HepG2 (cell line): ENCODE measurements around the gene MTA2. TPM values are rescaled to one million over a fixed set of nuclear protein-coding genes. Genes with fewer than 3 reads are reported as not detected.

Experiments
- CEBPG ChIP-seq: IDR thresholded peaks from 2 replicates; pipeline ENCODE4 v1.6.1; 2016
- CHD4 ChIP-seq: fragments of 200-600 bp; sonication (generic); IDR thresholded peaks from 2 replicates; pipeline ENCODE4 v1.7.0; 2017; ENCODE audit warnings: mild to moderate bottlenecking, low read length, borderline replicate concordance
- DDIT3 ChIP-seq: sonication (generic); formaldehyde crosslinking; IDR thresholded peaks from 2 replicates; pipeline ENCODE4 v1.4.0; 2020; ENCODE audit warnings: mild to moderate bottlenecking, missing genetic modification reagents
- GLI4 ChIP-seq: sonication (generic); formaldehyde crosslinking; IDR thresholded peaks from 2 replicates; pipeline ENCODE4 v1.5.1; 2020; ENCODE audit warnings: missing genetic modification reagents, mild to moderate bottlenecking, moderate library complexity, borderline replicate concordance
- HBP1 ChIP-seq: IDR thresholded peaks from 2 replicates; pipeline ENCODE4 v1.6.1; 2016; ENCODE audit warnings: low read depth, control low read depth
- LCORL ChIP-seq, 2 experiments: fragments of 450-650 bp in 1 of 2; sonication (generic) in 1 of 2; formaldehyde crosslinking in 1 of 2; IDR thresholded peaks; 2 replicates each; pipeline versions ENCODE4 v1.5.0 to v1.6.1; 2017 to 2020; ENCODE audit warnings: antibody characterized with exemption in 1 of 2, missing genetic modification reagents in 1 of 2
- MAFF ChIP-seq: IDR thresholded peaks from 2 replicates; pipeline ENCODE4 v1.6.1; 2011; ENCODE audit warnings: low read depth, low read length, improper control_type of control experiment
- MEIS2 ChIP-seq: sonication (generic); formaldehyde crosslinking; IDR thresholded peaks from 2 replicates; pipeline ENCODE4 v1.9.0; 2021; ENCODE audit warnings: mild to moderate bottlenecking, missing genetic modification reagents
- SP5 ChIP-seq: IDR thresholded peaks from 2 replicates; pipeline ENCODE4 v1.6.1; 2016; ENCODE audit warnings: low read depth, borderline replicate concordance
- ZBTB37 ChIP-seq: sonication (generic); formaldehyde crosslinking; IDR thresholded peaks from 2 replicates; pipeline ENCODE4 v1.4.0; 2020; ENCODE audit warnings: mild to moderate bottlenecking, missing genetic modification reagents
- ZNF10 ChIP-seq: sonication (generic); formaldehyde crosslinking; IDR thresholded peaks from 2 replicates; pipeline ENCODE4 v1.4.0; 2020; ENCODE audit warnings: mild to moderate bottlenecking, low read depth, missing genetic modification reagents, borderline replicate concordance
- ZNF180 ChIP-seq: sonication (generic); formaldehyde crosslinking; IDR thresholded peaks from 2 replicates; pipeline ENCODE4 v1.4.0; 2020; ENCODE audit warnings: low read depth, missing genetic modification reagents, borderline replicate concordance
- ZNF281 ChIP-seq: sonication (generic); formaldehyde crosslinking; IDR thresholded peaks from 2 replicates; pipeline ENCODE4 v1.4.0; 2020; ENCODE audit warnings: missing genetic modification reagents, borderline replicate concordance
- ZSCAN25 ChIP-seq: sonication (generic); formaldehyde crosslinking; IDR thresholded peaks from 2 replicates; pipeline ENCODE4 v1.8.0; 2022; ENCODE audit warnings: mild to moderate bottlenecking, missing genetic modification reagents
- ZSCAN9 ChIP-seq: IDR thresholded peaks from 2 replicates; pipeline ENCODE4 v1.6.1; 2016; ENCODE audit warnings: borderline replicate concordance
- polyA plus RNA-seq, 8 experiments: library from polyadenylated mRNA; depleted of rRNA in 3 of 8; stranded (reverse) in 7 of 8; unstranded in 1 of 8; fragments of >200 nt; fragmentation: Illumina TruSeq in 4 of 8; extraction: Trizol in 4 of 8; gene quantifications; 2 replicates each; pipeline versions ENCODE4 v1.2.1 to v1.2.3, GENCODE V29; 2011 to 2016; ENCODE audit warnings: low read depth in 4 of 8, missing spikeins in 1 of 8, mixed read lengths in 1 of 8; ENCODE audit not compliant: insufficient read depth in 1 of 8
- total RNA-seq, 5 experiments: library from RNA; depleted of rRNA; stranded (reverse); fragments of >200 nt; fragmentation: Illumina TruSeq; extraction: Trizol; gene quantifications; 2 replicates each; pipeline ENCODE4 v1.2.3, GENCODE V29; 2016; ENCODE audit warnings: low read depth in 1 of 5
- TF ChIP-seq, protein P1 (sequence below): sonication (generic); formaldehyde crosslinking; IDR thresholded peaks from 2 replicates; pipeline ENCODE4 v1.4.0; 2020; ENCODE audit warnings: missing genetic modification reagents
- TF ChIP-seq, protein P2 (sequence below): sonication (generic); formaldehyde crosslinking; IDR thresholded peaks from 2 replicates; pipeline ENCODE4 v1.5.0; 2020; ENCODE audit warnings: mild to moderate bottlenecking, missing genetic modification reagents

Gene MTA2
- total and polyA plus RNA-seq, 2 of the 13 experiments (the other 11 are each of a cell fraction or from before 2014, with no cell fraction given): 14.0 to 70.0 TPM

DNA sequence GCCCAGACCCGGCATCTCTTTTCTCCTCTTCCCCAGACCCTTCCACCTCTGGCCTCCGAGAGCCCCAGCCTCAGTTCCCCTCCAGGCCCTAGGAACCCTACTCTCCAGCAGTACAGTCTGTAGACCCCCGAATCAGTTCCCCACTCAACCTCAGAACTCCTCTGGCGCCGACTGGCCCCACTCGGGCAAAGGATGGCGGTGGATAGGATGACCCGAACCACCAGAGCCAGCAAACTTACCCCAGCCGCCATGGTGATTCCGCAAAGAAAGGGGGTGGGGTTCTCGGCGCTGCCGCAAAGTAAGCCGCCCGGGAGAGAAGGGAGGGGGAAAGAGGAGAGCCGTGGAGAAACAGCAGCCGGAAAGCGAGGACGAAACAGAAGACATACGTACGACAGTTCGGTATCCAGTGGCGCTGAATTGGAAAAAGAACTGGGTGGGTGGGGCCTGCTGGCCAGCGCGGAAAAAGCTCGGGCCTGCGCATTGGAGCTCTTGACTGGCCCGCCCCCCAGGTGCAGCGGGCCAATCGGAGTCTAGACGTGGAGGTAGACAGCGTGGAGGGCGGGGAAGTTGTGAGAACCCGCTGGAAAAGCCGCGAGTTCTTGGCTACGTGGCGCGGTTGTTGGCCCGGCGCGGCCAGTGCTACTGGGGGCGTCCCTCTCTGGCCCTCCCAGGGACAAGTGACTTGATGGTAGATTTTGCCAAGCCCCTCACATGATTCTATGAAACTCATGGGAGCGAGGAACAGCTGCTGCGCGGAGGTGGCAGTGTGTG lies 27.9 kb downstream of the MTA2 start, which contains the start of gene EEF1G (continued):
- TF ChIP-seq ZBTB37 (CRISPR knock-in tag) (peak; percentile 72; the same call in 1 of the 2 replicates), CHD4 (no peak), MAFF (no peak), HBP1 (CRISPR knock-in tag) (no peak; the same call in 1 of the 2 replicates), ZNF10 (no peak), DDIT3 (no peak), ZNF281 (CRISPR knock-in tag) (peak; percentile 54; the same call in 1 of the 2 replicates), MEIS2 (peak; percentile 27; the same call in 1 of the 2 replicates), ZNF180 (CRISPR knock-in tag) (no peak), CEBPG (CRISPR knock-in tag) (no peak), GLI4 (CRISPR knock-in tag) (peak; percentile 68; the same call in 1 of the 2 replicates), ZSCAN9 (CRISPR knock-in tag) (peak; percentile 32; the same call in 1 of the 2 replicates), ZSCAN25 (CRISPR knock-in tag) (peak; percentile 58; the same call in 1 of the 2 replicates), SP5 (CRISPR knock-in tag) (peak; percentile 88; the same call in 1 of the 2 replicates), LCORL (IDR thresholded peaks at IDR 0.05) (no peak), LCORL (CRISPR knock-in tag; IDR thresholded peaks at IDR 0.05) (no peak; the same call in none of the 2 replicates)
- TF ChIP-seq, protein P1, sequence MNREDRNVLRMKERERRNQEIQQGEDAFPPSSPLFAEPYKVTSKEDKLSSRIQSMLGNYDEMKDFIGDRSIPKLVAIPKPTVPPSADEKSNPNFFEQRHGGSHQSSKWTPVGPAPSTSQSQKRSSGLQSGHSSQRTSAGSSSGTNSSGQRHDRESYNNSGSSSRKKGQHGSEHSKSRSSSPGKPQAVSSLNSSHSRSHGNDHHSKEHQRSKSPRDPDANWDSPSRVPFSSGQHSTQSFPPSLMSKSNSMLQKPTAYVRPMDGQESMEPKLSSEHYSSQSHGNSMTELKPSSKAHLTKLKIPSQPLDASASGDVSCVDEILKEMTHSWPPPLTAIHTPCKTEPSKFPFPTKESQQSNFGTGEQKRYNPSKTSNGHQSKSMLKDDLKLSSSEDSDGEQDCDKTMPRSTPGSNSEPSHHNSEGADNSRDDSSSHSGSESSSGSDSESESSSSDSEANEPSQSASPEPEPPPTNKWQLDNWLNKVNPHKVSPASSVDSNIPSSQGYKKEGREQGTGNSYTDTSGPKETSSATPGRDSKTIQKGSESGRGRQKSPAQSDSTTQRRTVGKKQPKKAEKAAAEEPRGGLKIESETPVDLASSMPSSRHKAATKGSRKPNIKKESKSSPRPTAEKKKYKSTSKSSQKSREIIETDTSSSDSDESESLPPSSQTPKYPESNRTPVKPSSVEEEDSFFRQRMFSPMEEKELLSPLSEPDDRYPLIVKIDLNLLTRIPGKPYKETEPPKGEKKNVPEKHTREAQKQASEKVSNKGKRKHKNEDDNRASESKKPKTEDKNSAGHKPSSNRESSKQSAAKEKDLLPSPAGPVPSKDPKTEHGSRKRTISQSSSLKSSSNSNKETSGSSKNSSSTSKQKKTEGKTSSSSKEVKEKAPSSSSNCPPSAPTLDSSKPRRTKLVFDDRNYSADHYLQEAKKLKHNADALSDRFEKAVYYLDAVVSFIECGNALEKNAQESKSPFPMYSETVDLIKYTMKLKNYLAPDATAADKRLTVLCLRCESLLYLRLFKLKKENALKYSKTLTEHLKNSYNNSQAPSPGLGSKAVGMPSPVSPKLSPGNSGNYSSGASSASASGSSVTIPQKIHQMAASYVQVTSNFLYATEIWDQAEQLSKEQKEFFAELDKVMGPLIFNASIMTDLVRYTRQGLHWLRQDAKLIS (CRISPR knock-in tag): no peak; the same call in 1 of the 2 replicates
- TF ChIP-seq, protein P2, sequence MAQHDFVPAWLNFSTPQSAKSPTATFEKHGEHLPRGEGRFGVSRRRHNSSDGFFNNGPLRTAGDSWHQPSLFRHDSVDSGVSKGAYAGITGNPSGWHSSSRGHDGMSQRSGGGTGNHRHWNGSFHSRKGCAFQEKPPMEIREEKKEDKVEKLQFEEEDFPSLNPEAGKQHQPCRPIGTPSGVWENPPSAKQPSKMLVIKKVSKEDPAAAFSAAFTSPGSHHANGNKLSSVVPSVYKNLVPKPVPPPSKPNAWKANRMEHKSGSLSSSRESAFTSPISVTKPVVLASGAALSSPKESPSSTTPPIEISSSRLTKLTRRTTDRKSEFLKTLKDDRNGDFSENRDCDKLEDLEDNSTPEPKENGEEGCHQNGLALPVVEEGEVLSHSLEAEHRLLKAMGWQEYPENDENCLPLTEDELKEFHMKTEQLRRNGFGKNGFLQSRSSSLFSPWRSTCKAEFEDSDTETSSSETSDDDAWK (CRISPR knock-in tag): no peak
